GM12874 (cell line): ENCODE results near the gene NCAPH2.

Experiments
- TF ChIP-seq, protein P1 (sequence below): IDR thresholded peaks from 2 replicates; pipeline ENCODE4 v1.5.1; 2011; ENCODE audit warnings: low read depth, mild to moderate bottlenecking, control low read depth, low read length, moderate library complexity; ENCODE audit not compliant: insufficient read depth

The NCAPH2 gene

DNA sequence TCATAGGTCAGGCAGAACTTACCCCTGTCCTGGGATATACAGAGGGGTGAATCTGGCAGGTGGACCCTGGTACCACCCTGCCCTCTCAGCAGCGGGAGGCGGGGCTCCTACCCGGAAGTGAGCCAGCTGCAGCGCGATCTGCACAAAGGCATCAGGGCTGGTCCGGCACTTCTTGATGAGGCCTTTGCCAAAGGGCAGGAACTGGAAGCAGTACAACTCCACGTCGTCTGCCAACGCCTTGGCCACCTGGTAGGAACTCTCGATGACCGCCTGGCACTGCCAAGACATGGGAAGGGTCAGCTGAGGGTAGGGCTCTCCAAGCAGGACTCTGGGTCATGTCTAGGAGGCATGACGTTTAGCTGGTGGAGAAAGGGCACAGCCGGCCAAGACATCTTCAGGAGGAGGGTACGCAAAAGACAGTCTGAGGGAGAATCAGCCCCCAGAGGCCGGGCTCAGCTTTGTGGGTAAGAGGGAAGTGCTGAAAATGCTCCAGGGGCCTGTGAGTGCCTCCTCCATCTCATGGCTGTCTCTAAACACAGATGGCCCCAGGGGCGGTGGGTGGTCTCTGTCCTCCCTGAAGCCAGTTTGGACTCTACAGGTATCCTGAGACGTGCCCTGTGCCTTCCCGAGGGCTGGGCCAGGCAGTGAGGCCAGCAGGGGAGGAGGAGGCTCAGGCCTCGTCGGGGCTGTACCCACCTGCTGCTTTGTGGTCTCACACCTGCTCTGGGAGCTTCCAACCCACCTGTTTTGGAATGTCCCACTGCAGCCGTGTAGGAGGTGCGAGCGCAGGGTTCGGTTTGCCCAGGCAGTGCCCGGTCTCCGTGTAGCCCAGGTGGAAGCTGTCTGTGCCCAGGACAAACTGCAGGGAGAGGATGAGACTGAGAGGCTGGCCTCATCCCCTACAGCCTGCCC, 63.5 kb downstream of the NCAPH2 start:
- TF ChIP-seq, protein P1, sequence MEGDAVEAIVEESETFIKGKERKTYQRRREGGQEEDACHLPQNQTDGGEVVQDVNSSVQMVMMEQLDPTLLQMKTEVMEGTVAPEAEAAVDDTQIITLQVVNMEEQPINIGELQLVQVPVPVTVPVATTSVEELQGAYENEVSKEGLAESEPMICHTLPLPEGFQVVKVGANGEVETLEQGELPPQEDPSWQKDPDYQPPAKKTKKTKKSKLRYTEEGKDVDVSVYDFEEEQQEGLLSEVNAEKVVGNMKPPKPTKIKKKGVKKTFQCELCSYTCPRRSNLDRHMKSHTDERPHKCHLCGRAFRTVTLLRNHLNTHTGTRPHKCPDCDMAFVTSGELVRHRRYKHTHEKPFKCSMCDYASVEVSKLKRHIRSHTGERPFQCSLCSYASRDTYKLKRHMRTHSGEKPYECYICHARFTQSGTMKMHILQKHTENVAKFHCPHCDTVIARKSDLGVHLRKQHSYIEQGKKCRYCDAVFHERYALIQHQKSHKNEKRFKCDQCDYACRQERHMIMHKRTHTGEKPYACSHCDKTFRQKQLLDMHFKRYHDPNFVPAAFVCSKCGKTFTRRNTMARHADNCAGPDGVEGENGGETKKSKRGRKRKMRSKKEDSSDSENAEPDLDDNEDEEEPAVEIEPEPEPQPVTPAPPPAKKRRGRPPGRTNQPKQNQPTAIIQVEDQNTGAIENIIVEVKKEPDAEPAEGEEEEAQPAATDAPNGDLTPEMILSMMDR: no peak

DNA sequence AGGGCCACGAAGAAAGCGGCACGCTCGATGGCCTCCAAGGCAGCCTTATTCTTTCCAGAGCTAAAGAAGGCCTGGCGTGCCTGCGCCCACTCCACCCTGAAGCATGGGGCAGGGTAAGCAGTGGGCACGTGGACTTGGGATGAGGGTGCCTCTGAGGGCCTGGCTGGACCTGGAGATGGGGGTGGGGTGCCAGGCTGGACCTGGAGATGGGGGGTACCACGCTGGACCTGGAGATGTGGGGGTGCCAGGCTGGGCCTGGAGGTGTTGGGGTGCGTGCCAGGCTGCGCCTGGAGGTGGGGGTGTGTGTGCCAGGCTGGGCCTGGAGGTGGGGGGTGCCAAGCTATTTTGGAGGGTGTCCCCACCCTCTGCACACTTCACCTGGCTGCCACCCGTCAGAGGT, 64.9 kb downstream of the NCAPH2 start:
- TF ChIP-seq, protein P1: no peak

DNA sequence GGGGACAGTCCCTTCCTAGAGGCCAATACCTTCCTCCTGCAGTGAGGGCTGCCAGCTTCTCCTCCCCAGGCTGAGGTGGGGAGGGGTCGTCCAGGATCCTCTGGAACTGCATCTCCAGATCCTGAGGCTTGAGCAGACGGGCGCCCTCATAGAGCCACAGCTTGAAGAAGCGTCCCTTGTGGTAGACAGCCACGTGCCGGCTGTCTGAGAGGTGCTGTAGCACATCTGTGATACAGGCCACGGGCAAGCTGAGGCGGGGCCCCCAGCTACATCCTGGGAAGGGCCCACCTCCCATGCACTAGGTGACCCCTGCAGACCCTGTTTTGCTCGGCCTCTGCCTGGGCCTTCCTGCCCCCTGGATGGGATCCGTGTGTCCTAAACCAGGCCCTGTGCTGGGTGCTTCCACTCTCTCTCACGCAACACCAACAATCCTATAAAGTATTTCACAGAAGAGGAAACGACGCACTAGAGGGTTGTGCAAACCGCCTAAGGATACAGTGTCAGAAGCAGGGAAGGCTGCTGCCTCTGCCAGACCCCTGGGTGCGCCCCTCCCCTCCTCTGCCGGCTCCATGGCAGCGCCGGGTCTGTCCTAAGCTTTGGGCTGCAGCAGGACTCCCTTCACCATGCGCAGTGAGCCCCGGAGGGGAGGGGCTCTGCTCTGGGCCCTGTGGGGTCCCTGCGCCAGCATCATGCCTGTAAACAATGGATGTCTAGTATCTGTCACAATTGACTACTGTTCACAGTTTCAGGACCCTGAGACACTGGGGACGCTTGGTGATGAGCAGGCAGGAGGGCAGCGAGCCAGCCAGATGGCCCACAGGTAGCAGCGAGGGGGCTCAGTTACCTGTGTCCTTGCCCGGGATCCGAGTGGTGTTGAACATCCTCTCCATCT, 65.7 kb downstream of the NCAPH2 start:
- TF ChIP-seq, protein P1: no peak

DNA sequence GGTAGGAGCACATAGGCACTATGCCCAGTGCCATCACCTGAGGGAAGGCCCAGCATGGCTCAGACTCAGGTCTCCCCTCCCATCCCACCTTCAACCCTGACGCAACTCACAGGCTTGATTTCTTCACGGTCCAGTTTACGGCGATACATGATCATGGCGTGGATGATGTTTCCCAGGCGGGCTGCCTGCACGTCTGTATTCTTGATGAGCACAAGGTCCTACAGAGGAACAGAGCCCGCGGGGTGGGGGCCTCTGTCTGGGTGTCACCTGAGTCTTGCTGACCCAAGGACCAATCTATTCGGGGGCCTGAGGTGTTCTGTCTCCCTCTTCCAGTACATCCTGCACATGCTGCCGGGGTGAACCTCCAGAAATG, 66.3 kb downstream of the NCAPH2 start:
- TF ChIP-seq, protein P1: no peak
